GM19468 (cell line): ENCODE results near the gene TTI1.

Experiments used
- ATAC-seq: cut with Tn5 transposase; IDR thresholded peaks from one replicate; pipeline ENCODE4 v1.9.1; 2021; ENCODE audit warnings: mild to moderate bottlenecking, moderate library complexity, moderate number of reproducible peaks; ENCODE audit not compliant: unreplicated experiment; ENCODE audit errors: extremely low read depth

The TTI1 gene

DNA sequence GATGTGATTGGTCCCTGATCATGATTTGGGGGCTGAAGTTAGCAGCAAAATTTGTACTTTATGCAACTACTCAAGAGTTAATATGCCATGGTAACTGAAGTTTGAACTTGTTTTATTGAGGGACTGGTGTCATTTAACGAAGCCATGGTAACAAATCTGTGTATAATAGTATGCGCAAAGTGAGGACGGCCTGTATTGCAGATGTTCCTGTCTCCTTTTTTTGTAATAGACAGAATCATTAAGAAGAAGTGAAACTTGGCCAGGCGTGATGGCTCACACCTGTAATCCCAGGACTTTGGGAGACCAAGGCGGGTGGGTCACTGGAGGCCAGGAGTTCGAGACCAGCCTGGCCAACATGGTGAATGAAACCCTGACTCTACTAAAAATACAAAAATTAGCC is 22.6 kb upstream of the TTI1 start:
- ATAC-seq: no peak

DNA sequence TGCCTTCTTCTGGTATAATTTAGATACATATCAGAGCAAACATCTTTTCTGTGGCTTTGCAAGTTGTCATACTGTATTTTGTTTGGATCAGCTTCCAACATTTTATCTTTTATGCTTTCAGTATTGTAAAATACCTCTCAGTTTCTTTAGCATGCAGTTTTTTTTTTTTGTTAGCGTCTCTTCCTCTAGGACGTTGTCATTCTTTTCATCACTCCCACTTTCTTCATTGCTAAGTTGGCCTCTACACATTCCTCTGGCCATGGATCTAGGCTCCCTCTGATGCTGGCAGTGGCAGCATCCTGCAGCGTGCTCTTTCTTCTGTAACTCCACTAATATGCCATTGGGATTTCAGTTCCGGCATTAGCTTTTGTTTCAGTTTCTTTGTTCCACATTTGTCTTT is 22.0 kb upstream of the TTI1 start:
- ATAC-seq: no peak

DNA sequence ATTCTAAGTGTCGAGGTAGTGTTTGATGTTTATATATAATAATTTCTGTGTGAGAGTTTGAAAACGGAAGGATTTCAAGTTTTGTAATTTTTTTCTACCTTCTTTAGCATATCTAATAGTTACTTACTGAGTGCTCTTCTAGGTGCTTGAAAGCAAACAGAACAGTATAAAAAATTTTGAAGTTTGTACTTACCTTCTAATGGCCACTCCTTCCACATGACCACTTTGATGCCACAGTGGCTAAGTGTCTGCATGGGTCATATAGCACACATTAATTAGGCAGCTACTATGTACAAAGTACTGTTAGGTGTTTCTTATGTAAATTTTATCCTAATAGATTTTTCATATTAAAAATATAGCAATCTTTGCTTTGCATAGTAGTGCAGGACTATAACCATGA is 21.4 kb upstream of the TTI1 start:
- ATAC-seq: no peak

DNA sequence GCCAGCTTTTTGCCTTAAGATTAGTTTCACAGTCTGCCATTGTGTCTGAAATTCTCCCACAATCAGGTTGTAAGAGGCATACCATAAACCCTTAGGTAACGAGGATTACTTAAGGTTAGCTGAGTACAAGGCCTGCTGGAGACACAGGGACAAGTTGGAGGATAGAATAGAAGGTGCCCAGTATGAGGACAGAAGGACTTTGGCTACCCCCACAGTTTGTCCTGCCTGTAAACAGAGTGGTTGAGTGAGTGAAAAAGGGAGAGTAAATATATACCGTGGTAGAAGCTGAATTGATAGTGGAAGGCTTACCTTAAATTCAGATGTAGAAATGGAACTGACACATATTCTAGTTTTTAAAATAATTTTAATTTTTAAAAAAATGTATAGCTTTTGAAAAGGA is 19.6 kb upstream of the TTI1 start:
- no peak for ATAC-seq

DNA sequence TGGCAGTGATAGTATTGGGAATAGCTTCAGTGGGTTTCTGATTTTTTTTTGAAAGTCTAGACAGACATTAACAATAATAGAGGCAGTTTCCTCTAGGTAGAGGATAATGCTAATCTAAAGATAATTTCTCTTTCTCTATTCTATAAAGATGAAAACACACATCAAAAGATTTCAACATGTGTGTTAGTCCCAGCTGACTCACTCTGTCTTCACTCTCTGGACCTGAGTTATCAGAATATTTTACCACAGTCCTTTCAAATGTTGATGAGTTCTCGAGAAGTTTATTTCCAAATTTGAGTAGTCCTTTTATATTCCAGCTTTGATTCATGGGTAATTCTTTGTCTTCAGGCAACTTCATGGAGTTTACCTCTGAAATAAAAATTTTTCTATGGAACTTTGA is 17.4 kb upstream of the TTI1 start:
- ATAC-seq: no peak

DNA sequence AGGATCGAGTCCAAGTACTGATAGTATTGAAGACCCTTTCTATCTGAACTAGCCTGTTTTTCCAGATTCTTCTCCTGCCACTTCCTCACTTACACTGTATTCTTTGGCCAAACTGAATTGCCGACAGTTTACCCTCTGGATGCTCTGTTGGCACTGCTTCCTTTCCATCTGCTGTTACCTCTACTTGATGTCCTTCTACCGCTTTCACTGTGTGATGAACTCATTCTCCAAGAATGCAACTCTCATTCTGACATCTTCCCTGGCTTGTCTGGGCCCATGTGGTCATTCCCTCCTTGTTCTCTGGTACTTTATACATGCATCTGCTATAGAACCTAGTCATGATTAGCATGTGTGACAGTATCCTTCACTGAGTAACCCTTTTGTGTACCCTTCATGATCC is 16.5 kb upstream of the TTI1 start:
- no peak for ATAC-seq

DNA sequence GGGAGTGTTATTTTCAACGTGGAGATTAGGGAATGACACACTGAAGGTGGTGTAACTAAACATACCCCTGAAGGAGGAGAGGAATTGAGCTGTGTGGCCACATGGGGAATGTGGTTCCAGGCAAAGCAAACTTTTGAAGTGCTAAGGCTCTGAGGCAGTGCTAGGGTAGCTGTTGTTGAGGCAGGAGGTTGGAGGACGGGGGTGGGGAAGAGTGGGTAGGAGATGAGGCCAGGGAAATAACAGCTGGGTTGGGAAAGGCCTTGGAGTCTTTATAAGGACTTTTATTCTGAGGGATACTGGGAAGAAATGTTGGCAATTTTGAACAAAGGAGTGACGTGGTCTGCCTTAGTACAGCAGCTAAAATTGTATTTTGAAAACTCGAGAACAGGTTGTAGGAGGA is 13.3 kb upstream of the TTI1 start:
- ATAC-seq: no peak

DNA sequence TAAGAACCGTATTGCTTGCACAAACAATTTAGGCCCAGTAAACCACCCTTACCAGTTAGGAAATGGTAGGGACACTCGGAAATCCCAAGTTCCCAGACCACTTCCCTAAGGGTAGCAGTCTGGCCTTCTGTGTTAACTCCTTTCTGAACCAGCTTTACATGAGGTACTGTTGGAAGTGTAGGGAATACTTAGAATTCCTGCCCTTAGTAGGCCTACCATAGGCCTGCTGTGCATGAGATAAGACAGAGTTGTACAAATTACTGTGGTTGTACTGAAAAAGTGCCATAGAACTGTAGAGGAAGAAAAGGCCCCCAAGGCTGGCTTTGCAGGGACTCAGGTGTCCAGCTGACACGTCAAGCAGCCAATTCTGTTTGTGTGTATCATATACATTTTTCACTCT is 11.4 kb upstream of the TTI1 start:
- no peak for ATAC-seq

DNA sequence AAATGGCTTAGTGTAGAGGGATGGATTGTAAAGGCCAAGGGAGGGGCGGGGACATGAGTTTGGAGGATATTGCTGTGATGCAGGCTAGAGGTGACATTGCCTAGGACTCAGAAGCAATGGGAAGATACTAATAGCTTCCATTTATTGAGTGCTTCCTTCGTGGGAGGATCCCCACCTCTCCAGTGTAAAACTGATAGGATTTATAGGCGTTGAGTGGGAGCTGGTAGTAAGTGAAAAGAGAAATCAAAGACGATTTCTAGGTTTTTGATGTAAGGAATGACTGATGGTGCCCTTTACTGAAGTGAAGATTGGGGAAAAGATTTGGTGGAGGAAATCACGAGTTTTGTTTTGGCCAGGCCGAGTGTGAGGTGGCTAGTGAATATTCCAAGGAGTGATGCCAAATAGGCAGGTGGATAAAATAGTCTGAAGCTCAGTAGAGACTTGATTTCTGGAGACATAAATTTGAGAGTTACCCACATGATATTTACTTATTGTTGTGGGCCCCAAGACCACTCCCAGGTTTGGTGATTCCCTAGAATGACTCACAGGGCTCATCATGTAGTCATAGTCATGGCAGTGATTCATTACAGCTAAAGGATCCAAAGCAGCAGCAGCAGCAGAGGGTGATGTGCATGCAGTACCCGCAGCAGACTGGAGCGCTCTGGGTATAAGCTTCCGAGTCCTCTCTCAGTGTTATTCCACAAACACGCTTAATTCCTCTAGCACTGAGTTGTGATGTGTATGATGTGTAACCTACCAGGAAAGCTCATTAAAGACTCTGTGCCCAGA is 10.4 kb upstream of the TTI1 start:
- no peak for ATAC-seq

DNA sequence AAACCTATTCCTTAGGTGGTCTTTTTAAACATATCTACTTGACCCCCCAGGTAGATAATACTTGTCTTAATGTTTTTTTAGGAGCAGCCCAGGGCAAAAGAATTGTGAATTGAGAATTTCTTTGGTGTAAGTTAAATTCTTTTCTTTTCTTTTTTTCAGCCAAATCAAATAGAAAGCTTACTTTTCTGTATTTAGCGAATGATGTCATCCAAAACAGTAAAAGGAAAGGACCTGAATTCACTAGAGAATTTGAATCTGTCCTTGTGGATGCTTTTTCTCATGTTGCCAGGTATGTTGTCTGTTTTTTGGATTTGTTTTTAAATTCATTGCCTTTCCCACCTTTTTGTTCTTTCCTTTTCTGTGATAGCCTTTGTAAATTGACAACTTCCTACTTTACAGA is 7.0 kb upstream of the TTI1 start:
- ATAC-seq: no peak

DNA sequence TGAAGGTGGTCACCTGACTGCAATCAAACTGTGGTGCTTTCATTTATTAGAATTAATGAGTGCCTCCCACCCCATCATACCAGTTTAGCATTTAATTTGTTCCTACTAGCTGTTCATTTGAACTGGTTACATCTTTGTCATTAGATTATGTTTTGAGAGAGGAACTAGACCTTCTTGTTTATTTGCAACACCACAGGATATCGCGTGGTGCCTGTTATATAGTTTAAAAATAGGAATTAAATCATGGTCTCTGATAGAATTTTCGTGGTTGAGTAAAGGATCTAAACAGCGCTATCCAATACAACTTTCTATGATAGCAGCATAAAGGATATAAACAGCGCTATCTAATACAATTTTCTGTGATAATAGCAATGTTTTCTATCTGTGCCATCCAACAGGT is 3.1 kb upstream of the TTI1 start:
- ATAC-seq: no peak

DNA sequence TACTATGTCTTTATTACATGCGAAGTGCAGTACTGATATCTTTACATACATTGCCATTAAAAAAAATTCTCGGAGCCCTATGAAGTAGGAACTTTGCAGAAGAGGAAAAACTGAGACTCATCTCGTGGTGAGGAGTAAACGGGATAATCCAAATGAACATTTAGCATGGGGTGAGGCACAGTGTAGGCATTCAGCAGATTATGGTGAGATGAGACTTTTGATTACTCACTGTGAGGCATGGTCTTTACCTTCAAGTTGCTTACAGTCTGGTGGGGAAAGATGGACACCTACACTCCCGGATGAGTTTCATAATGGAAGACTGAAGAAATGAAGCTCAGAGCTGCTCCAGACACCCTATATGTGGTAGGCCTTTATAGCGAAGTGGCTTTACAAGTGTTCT is 1.7 kb upstream of the TTI1 start:
- no peak for ATAC-seq

DNA sequence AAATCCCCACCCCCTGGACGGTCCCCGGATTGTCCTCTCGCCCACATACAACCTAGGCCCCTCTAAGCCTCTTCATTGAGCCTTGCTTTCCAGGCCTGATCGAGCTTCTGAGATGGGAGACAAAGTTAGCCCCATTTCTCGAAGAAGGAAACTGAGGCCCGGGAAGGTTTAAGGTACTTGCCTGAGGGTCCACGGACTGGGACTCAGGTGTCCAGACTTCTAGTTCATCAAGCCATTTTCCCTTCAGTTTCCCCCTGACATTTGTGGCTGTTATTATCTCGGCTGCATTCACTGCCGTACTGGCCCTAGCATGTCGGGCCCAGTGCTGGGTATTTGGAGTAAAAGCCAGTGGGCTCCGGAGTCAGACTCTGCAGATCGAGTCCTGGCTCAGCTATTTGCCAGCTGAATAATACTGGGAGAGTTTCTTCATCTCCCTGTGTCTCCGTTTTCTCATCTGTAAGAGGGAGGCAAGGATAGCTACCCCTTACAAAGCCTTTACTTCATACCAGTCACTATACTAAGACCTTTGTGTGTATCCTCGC is 923 bp upstream of the TTI1 start:
- no peak for ATAC-seq

DNA sequence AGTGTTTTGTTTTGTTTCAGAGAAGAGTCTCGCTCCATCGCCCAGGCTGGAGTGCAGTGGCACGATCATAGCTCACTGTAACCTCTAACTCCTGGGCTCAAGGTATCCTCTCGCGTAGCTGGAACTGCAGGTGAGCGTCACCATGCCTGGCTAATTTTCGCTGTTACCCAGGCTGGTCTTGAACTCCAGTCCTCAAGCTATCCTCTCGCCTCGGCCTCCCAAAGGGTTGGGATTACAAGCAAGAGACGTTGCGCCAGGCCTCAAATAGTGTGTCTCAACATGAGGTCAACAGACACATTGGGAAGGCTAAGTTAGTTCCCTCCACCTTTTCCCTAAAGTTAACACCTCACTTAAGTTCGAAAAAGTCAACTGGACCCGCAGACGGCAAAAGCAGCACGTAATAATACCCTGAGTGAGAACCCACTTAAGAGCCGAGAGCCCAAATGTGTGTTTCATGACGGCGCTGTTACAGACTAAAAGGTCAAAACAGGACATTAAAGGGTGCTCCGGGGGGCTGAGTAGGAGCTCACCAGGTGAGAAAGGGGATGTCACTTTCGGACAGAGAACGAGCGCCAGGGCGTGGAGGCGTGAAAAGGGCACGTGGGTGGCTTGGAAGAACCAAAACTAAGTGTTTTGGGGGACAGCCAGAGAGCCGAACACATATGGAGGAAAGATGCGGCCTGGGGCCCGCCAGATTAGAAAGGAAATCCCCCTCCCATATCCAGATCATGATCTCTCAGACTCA is 499 bp downstream of the TTI1 start:
- no peak for ATAC-seq

DNA sequence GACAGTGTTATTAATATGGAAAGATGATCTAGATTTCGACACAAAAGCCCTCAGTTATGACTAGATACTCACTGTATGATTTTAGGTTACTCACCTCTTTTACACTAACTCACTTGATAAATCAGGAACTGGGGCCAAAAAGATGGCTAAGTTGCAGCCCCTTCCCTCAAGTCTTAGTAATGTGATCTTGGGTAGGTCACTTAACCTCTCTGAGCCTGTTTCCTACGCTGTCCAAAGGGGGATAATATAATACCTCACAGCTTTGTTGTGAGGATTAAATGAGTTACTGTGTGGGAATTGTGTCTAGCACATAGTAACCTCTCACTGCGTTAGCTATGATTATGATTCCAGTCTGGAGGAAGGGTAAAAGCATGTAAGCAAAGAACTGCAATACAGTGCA is 1.3 kb downstream of the TTI1 start:
- ATAC-seq: no peak

DNA sequence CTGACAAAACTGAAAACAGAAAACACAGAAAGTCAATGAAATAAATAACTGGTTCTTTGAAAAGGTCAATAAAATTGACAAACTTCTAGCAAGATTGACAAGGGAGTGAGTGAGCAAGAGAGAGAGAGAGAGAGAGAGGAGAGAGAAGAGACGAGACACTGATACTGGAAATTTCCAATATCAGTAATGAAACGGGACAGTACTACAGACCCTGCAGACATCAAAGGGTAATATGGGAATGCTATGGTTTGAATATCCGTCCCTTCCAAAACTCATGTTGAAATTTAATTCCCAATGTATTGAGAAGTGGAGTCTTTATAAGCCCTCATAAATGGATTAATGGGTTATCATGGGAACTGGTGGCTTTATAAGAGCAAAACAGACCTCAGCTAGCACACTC is 3.8 kb downstream of the TTI1 start:
- ATAC-seq: no peak

DNA sequence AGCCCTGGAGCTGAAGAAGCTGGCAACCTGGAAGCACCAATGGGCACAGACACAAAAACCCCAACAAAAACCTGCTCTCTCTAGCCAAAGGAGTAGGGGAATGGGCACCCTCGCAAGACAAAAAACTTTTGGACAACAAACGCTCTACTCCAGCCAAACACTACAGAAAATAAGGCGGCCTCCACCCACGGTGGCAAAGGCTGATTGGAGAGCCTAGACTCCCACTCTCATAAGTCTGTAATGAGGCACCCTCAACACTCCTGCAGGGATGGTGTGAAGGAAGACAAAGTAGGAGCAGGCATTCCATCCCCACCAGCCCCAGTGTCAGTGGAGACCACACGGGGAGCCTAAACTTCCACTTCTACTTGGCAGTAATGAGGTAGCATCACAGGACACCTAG is 8.8 kb downstream of the TTI1 start:
- ATAC-seq: no peak

DNA sequence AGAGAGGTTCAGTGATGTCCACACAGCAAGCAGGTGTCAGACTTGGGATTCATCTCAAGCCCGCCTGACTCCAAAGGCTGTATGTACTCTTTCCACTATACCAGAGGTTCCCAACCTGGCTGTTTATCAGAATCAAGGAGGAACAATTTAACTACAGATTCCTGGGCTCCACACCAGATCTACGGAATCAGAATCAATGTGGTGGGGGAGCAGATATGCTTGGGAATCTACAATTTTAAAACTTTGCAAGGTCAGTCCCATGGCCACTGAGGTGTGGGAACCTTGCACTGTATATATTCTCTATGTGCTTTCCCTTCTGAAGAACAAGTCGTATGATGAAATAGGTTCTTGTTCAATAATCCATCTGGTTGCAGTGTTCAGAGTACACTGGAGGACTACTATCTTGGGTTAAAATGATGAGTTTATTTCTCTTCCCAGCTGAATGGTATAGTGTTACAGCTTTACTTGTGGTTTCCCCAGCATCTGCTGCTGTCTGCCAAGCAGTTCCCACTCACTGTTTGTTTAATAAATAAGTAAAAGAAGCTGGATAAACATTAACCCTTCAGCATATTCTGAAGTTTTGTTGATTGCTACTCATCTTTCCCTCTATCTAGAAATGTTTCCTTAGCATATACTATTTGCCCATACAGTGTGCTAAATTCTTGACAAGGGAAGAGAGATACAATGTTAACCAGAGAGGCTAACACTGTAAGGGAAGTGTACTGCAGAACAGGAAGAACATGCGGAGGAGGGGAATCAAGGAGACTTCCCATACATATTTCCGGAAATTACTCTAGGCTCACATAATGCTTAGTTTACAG is 9.9 kb downstream of the TTI1 start:
- no peak for ATAC-seq

DNA sequence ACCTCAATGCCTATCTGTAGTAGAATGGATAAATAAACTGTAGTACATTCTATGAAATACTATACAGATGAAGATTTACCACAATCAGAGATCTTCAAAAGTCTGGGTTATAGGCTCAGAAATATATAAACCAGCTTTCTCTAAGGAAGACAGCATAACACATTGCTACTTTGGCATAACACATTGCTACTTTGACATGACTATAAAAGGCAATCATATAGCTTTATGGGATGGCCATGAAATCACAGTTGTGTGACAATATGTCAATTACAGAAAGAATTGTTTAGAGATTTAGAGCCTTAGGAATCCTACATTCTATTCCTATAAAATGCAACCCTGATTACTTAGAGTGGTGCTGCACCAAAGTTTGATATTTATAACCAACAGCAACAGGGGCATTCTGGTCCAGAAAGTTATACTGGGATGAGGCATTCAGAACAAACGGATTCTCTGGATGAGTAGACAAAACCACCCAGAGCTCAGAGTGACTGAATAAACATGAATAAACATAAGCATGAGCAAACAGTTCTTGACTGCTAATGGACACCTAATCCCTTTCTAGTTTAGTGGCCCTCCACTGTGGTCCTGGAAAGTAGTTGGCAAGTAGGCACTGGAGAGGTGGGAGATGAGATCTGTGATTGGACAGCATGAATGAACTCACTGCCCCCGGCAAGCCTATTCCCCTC is 12.0 kb downstream of the TTI1 start:
- no peak for ATAC-seq

DNA sequence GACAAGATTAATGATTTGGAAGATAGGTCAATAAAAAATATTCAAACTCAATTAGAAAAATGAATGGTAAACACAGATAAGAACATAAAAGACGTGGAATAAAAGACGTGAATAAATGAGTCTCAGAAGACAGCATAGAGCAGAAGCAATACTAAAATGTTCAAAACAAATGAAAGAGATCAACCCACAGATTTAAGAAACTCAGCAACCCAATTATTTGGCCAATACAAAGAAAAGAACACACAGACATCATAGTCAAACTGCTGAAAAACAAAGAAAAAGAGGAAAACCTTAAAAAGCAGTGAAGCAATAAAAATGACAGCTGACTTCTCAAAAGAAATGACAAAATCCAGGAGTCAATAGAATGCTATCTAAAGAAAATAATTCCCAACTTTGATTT is 14.9 kb downstream of the TTI1 start:
- no peak for ATAC-seq
